ENCODE results near the gene TNFRSF6B.

Gene TNFRSF6B

GRCh38 chr20:63739130-63740069 is 42.9 kb downstream of the TNFRSF6B start, which contains the start of gene SLC2A4RG:
TSS of gene SLC2A4RG (plus strand) at chr20:63739776. CDS start at chr20:63739913, 137 bp downstream.
- peak; percentile 88 for DNase-seq

- DNase-seq: peak; percentile 73
Observed at GRCh38 chr20:63740070-63740626, 43.7 kb downstream of the TNFRSF6B start.

DNA sequence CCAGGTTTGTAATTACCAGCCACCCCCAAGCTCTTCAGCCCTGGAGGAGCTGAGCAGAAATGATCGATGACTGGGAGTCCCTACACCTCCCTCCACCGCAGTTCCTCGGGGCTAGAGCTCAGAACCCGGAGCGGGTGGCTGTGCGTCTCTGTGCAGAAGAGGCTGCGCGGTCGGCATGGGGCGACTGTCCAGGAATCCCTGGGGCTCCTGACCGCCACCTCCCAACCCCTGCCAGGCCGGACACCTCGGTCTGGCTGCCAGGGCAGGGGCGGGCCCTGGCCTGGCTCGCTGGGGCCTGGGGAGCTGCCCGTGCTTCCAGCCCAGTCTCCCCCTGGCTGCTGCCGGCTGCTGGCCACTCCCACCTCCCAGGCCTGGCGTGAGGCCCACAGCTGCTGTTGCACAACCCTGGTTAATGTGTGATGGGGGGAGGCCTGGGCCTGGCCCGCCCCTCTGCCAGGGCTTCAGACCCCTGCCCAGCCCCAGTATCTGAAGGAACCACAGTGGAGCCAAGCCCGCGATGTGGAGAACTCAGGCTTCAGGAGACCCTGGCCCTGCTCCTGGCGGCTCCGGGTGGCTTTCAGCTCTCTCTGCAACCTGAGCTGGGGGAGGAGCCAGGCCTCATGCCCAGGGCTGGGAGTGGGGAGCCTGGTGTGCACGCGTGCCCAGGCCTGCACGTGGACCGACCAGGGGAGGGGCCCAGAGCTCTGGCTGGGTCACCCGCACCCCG is 44.3 kb downstream of the TNFRSF6B start:
- DNase-seq: peak; percentile 96

DNA sequence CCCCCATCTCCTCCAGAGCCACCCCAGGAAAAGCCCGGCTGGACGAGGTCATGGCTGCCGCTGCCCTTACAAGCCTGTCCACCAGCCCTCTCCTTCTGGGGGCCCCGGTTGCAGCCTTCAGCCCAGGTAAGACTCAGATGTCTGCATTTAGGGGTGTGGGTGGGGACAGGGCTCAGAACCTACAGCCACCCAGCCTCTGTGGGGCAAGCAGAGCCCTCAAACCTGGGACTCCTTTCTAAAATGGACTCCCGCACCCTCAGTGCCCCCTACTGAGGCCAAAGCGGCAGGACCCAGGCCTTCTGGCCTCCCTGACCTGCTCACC is 44.9 kb downstream of the TNFRSF6B start:
- DNase-seq: no peak

GRCh38 chr20:63741676-63742380 is 45.4 kb downstream of the TNFRSF6B start:
- DNase-seq: no peak

DNA sequence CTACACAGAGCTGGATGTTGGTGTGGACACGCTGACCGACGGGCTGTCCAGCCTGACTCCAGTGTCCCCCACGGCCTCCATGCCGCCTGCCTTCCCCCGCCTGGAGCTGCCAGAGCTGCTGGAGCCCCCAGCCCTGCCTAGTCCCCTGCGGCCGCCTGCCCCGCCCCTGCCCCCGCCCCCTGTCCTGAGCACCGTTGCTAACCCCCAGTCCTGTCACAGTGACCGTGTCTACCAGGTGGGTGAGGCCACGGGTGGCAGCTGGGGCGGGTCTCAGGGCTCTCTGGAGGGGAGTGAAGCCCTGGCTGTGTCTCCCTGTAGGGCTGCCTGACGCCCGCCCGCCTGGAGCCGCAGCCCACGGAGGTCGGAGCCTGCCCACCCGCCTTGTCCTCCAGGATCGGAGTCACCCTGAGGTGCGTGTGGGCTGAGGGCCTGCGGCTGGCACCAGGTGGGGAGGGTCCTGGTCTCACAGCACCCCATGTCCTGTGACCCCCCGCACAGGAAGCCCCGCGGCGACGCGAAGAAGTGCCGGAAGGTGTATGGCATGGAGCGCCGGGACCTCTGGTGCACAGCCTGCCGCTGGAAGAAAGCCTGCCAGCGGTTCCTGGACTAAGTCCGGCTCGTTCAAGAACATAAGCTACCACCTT is 46.1 kb downstream of the TNFRSF6B start:
- no peak for DNase-seq

- DNase-seq: no peak
Observed at GRCh38 chr20:63743210-63743970, 46.9 kb downstream of the TNFRSF6B start.

- DNase-seq: no peak
Observed at GRCh38 chr20:63744158-63744557, 47.7 kb downstream of the TNFRSF6B start.

GRCh38 chr20:63744574-63745423 is 48.3 kb downstream of the TNFRSF6B start:
- DNase-seq: no peak

DNA sequence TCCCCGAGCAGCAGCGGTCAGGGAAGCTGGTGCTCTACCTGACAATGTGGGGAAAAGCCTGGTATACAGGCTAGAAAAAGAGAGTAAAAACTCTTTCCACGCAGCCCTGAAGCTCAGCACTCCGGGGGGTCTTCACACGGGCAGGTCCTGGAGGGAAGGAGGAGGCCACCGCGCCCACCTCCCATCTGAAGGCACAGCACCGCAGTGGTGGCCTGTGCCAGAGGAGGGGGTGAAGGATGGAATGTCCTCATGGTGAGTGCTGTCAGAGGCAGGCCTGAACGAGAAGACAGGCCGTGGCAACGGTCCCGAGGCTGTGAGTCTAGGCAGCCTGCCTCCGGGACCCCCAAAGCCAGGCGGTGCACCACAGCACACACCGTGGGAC is 49.0 kb downstream of the TNFRSF6B start:
- DNase-seq: no peak

DNA sequence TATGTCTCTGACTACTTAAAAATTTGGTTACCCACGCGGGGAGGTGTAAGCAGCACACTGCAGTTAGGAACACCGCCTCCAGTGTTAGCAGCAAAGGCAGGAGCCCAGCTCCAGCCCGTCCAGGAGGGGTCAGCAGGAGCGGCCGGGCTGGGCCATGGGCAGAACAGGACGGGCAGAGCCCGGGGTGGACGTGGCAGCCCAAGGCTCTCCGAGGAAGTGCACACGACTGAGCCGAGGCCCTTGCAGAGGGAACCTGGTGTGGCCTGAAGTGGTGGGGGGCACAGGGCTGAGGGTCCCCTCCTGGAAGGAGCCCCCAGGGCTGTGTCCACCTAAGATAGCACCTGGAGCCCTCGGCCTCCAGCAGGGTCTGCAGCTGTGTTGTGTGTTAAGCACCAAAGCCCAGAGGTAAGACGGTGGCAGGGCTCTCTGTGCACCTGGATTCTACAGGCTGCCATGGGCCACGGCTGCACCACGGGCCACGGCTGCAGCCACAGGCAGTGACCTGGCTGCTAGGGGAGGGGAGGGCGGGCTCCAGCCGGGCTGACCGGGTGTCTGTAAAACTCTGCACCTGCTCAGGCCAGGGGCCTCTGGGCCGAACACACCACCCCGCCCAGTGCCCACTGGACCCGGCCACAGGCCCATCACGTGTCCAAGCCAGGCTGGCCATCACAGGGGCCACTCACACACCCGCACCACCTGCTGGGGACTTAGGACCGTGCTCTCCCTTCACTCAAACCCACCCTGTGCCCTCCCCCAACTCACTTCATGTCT is 49.7 kb downstream of the TNFRSF6B start:
- no peak for DNase-seq

DNA sequence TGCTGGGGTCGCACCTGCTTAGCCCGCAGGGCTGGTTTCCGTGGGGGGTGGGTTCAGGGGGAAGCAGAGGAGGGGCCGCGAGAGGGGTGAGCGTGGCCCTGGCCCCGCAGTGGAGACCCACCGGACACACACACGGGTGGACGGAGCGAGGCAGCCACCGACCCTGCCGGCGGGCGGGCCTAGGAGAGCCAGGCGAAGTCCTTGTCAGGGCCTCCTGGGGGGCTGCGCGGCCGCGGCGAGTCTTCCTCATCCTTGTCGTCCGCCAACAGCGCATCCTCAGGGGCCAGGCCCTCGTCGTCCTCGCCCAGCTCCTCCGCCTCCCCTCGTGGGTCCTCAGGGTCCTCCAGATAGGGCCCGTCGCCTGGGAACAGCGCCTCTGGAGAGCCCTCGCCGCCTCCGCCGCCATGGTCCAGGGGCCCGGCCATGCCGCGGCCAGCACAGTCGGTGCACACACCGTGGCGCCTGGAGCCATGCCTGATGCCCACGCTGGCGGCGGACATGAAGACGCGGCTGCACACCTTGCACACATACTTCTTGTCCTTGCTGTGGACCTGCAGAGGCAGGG is 50.4 kb downstream of the TNFRSF6B start:
- no peak for DNase-seq

DNA sequence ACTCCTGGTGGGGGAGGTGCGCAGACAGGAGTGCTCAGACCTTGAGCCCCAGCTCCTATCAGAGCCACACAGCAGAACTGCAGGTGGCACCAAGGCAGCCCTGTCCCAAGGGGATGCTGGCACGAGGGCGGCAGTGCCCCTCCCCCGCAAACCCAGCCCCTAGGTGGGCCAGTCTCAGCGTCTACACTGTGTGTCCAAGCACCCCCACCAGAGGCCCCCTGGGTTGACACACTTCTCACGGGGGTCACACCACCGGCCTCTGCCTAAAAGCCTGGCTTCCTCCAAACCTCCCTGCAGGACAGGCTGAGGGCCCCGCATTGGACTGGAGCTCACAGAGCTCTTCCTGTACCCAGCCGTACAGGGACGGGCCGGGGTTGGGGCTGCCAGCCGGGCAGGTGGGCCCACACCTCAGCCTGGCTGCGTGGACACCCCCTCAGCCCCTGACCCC is 51.2 kb downstream of the TNFRSF6B start:
- DNase-seq: no peak
